ENCODE measurements around the gene SH3TC1. TPM values are rescaled to one million over a fixed set of nuclear protein-coding genes. Genes with fewer than 3 reads are reported as not detected.

SH3TC1 gene
- polyA plus RNA-seq, 3 donors, result 36.9 to 85.7 (median 41.9) TPM

DNA sequence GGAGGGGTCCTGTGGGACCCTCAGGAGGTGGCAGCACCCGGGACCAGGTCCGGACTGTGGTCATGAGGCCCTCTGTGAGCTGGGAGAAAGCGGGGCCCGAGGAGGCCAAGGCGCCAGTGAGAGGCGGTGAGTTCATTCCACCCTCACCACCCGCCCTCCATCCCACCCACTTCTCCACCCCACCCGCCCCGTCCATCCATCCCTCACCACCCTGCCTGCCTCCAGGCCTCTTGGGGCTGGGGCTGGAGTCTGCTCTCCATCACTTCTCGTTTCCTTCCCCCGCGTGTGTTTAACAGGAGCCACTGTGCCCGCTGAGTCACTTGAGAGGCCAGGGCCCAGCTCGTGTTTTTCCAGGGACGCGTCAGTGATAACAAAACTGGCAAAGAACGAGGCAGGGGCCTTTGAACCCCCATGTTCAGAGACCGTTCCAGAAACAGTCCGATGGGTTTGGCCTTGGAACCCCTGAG is 6.2 kb downstream of the SH3TC1 start:
- no peak for TF ChIP-seq CTCF (IDR thresholded peaks at IDR 0.05)
- H3K27me3 Mint-ChIP-seq (ENCODE audit: low read depth in 3 of 3), result peaks cover 0 to 2% (median 0%) of the 10 kb centered on the region in 3 donors
- Histone ChIP-seq H4K20me1 (ENCODE audit: insufficient read depth, low read length) (peaks cover 96% of the 10 kb centered on the region), H3K27me3 (ENCODE audit: control insufficient read depth in 2 of 2, insufficient read depth in 2 of 2, low read length in 2 of 2) (no peaks in the 10 kb centered on the region), H3K9me3 (replicated peaks in 1 of 2; ENCODE audit: control insufficient read depth in 1 of 2, insufficient read depth in 1 of 2, low read length in 2 of 2) (no peaks in the 10 kb centered on the region), H3K36me3 (replicated peaks in 1 of 2; ENCODE audit: control insufficient read depth in 1 of 2, insufficient read depth in 2 of 2, low read length in 2 of 2) (peaks cover 16 to 49% of the 10 kb centered on the region in 2 donors), H3K27ac (ENCODE audit: low read depth in 1 of 2, low read length in 2 of 2) (peak overlapping the region; percentile 36 to 62), H3K79me2 (ENCODE audit: insufficient read depth, low read length) (peaks cover 90% of the 10 kb centered on the region), H3K4me1 (ENCODE audit: control insufficient read depth in 1 of 2, insufficient read depth in 2 of 2, low read length in 2 of 2) (peaks cover 96 to 100% of the 10 kb centered on the region in 2 donors), H2AFZ (ENCODE audit: insufficient read depth, low read depth, low read length, poor library complexity, severe bottlenecking) (no peak overlapping the region), H3K9ac (ENCODE audit: insufficient read depth, low read length, poor library complexity, severe bottlenecking) (no peak overlapping the region), H3K4me3 (replicated peaks in 1 of 3; ENCODE audit: low read depth in 2 of 3, low read length in 3 of 3) (peak overlapping the region in 1 of 3 experiments; percentile 45), H3K4me2 (replicated peaks; ENCODE audit: extremely low read depth, low read length, poor library complexity, severe bottlenecking) (peak overlapping the region; percentile 44)
- intact Hi-C loops (cut with micrococcal nuclease), result loop anchor here in 1 of 2 donors (5.0 kb wide), 1 partner anchor 48 kb away; the partner anchor contains the start of gene ABLIM2
- peak overlapping the region; percentile 42 to 50 for H3K4me3 Mint-ChIP-seq
- no peaks in the 10 kb centered on the region for H3K9me3 Mint-ChIP-seq
- peak overlapping the region; percentile 54 to 93 (median 77) for H3K27ac Mint-ChIP-seq
- H3K4me1 Mint-ChIP-seq, result peaks cover 93% of the 10 kb centered on the region
- WGBS (ENCODE audit: insufficient coverage), result 23% methylated on average over 16 of the region's 19 CpGs
- peaks cover 61 to 79% of the 10 kb centered on the region in 2 donors for H3K36me3 Mint-ChIP-seq
- DNase-seq, result peak; percentile 69 to 83 (median 73)

- WGBS (ENCODE audit: insufficient coverage), result 11% methylated on average over 23 of the region's 26 CpGs
- intact Hi-C loops (cut with micrococcal nuclease), result loop anchor here in 1 of 2 donors (2.0 to 5.0 kb wide), 2 partner anchors 15 to 49 kb away; partner anchors contain the start of gene ABLIM2
- peaks cover 61 to 80% of the 10 kb centered on the region in 2 donors for H3K36me3 Mint-ChIP-seq
- no peaks in the 10 kb centered on the region for H3K27me3 ChIP-seq (ENCODE audit: control insufficient read depth in 2 of 2, insufficient read depth in 2 of 2, low read length in 2 of 2)
- H3K4me2 ChIP-seq (replicated peaks; ENCODE audit: extremely low read depth, low read length, poor library complexity, severe bottlenecking), result peak overlapping the region; percentile 44
- DNase-seq, result peak; percentile 21 to 39 (median 25)
- peak overlapping the region; percentile 28 to 62 for H3K27ac ChIP-seq (ENCODE audit: low read depth in 1 of 2, low read length in 2 of 2)
- H4K20me1 ChIP-seq (ENCODE audit: insufficient read depth, low read length), result peaks cover 100% of the 10 kb centered on the region
- H3K4me1 Mint-ChIP-seq, result peaks cover 91% of the 10 kb centered on the region
- no peaks in the 10 kb centered on the region for H3K9me3 Mint-ChIP-seq
- TF ChIP-seq CTCF (IDR thresholded peaks at IDR 0.05), result no peak
- peak overlapping the region; percentile 76 to 93 (median 89) for H3K27ac Mint-ChIP-seq
- H3K36me3 ChIP-seq (replicated peaks in 1 of 2; ENCODE audit: control insufficient read depth in 1 of 2, insufficient read depth in 2 of 2, low read length in 2 of 2), result peaks cover 16 to 50% of the 10 kb centered on the region in 2 donors
- H3K4me3 Mint-ChIP-seq, result peak overlapping the region; percentile 58 to 78
- H3K27me3 Mint-ChIP-seq (ENCODE audit: low read depth in 3 of 3), result peaks cover 0 to 2% (median 0%) of the 10 kb centered on the region in 3 donors
- peaks cover 95 to 99% of the 10 kb centered on the region in 2 donors for H3K4me1 ChIP-seq (ENCODE audit: control insufficient read depth in 1 of 2, insufficient read depth in 2 of 2, low read length in 2 of 2)
- no peaks in the 10 kb centered on the region for H3K9me3 ChIP-seq (replicated peaks in 1 of 2; ENCODE audit: control insufficient read depth in 1 of 2, insufficient read depth in 1 of 2, low read length in 2 of 2)
- H3K4me3 ChIP-seq (replicated peaks in 1 of 3; ENCODE audit: low read depth in 2 of 3, low read length in 3 of 3), result peak overlapping the region in 1 of 3 experiments; percentile 45
- no peak overlapping the region for H2AFZ ChIP-seq (ENCODE audit: insufficient read depth, low read depth, low read length, poor library complexity, severe bottlenecking)
- H3K9ac ChIP-seq (ENCODE audit: insufficient read depth, low read length, poor library complexity, severe bottlenecking), result peak overlapping the region; percentile 28
- H3K79me2 ChIP-seq (ENCODE audit: insufficient read depth, low read length), result peaks cover 84% of the 10 kb centered on the region
These were observed 6.9 kb downstream of the SH3TC1 start for GRCh38 chr4:8205749-8206611.

All from CD14-positive monocyte (primary cell).